DOHH2 (cell line): ENCODE data around the gene CAPZB.

Experiments used
- CTCF ChIP-seq: fragments of 200-600 bp; sonication (generic); IDR thresholded peaks from one replicate; pipeline ENCODE4 v1.5.1; 2014; ENCODE audit warnings: antibody characterized with exemption, mild to moderate bottlenecking, low read depth, low read length; ENCODE audit not compliant: poor library complexity, severe bottlenecking
- EZH2phosphoT487 ChIP-seq: fragments of 200-600 bp; sonication (generic); IDR thresholded peaks from 2 replicates; pipeline ENCODE4 v1.6.1; 2017; ENCODE audit warnings: borderline replicate concordance, mild to moderate bottlenecking, antibody characterized with exemption, low read length, moderate library complexity, mixed read lengths

GRCh38 chr1:19495799-19496526 lies 10.6 kb upstream of the CAPZB start:
- TF ChIP-seq CTCF: no peak
- no peak for TF ChIP-seq EZH2phosphoT487
